ENCODE results near the gene PRAF2.

The PRAF2 gene

DNA sequence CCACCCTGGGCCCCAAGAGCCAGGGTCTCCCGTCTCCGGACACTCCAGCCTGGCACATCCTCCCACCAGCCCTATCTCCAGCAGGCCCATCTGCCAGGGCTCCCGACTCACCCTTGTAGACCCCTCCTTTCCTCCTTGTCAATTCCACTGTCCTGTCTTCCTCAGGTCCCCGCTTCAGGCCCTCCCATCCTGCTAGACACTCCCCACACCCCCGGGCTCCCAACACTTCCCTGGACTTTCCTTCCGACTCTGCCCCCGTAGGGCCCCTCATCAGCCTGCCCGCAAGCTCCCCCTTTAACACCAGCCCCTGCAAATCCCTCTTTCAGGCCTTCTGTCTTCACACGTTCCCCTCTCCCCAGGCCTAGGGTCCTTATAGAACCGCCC, 1.1 kb downstream of the PRAF2 start:
- DNase-seq (ENCODE audit: low read depth) = no peak

DNA sequence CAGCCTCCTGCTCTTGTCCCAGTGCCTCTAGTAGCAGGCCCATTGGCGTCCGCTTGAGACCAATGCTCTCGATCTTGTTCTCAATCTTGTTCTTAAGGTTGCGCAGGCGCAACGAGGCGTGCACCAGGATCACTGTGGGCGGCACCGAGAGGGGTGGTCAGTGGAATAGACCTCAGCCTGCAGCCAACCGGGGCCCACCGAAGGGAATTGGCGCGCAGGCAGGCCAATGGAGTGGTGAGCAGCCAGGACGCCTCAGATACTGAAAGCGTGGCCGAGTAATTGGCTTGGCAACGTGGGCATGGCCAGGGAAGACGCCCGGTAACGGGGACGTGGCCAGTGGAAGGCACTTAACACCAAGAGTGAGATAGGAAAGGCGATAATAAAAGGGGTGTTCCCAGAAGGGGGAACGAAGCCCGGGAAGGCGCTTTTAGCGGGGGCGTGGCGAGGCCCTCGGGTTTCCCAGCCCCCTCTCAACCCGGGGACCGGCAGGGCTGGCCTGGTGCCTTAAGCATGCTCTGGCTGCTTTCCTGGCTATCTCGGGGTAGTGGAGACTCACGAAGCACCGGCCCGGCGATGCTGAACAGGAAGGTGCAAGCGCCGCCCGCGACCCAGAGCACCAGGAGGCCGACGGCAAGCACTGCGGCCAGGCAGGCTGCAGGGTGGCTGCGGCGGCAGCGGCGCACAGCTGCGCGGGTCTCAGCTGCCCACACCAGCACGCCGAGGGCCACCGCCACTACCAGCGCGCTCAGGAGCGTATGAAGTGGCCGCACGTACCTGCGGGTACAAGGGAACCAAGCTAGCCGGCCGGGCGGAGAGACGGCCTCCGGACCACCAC, 1.7 kb downstream of the PRAF2 start:
- peak; percentile 32 for DNase-seq (ENCODE audit: low read depth)

DNA sequence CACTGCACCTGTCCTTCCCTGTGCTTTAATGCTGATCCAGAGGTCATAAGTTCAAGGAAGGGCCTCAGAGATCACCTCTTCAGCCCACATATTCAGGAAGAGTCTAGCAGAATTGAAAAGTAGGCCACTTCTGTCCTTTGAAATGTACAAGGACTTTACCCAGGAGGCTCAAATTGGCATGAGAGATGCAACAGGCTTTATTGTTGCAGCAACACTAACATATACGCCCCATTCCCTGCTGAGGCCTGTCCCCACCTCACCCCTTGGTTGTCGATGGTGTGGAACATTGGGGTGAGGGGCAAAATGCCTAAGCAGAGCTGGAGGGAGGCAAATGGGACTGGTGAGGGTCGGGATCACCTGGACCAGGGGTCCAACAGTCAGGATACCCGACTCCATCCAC, 2.8 kb downstream of the PRAF2 start:
- no peak for DNase-seq (ENCODE audit: low read depth)

DNA sequence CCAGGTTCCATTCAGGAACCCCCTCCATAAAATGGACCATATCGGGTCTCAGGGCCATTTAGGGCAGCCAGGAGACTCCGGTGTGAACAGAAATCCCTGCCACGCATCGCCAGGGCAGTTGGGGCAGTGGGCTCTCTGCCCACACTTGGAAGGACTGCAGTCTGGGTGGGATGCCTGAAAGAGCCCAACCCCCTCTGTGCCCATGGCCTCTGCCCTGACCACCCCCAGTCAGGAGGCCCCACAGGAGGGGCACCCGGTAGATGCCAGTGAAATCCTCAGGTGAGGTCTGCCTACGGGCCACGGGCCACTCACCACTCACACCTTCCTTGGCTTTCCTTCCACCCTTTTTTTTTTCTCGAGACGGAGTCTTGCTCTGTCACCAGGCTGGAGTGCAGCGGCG, 4.8 kb downstream of the PRAF2 start:
- no peak for DNase-seq (ENCODE audit: low read depth)

DNA sequence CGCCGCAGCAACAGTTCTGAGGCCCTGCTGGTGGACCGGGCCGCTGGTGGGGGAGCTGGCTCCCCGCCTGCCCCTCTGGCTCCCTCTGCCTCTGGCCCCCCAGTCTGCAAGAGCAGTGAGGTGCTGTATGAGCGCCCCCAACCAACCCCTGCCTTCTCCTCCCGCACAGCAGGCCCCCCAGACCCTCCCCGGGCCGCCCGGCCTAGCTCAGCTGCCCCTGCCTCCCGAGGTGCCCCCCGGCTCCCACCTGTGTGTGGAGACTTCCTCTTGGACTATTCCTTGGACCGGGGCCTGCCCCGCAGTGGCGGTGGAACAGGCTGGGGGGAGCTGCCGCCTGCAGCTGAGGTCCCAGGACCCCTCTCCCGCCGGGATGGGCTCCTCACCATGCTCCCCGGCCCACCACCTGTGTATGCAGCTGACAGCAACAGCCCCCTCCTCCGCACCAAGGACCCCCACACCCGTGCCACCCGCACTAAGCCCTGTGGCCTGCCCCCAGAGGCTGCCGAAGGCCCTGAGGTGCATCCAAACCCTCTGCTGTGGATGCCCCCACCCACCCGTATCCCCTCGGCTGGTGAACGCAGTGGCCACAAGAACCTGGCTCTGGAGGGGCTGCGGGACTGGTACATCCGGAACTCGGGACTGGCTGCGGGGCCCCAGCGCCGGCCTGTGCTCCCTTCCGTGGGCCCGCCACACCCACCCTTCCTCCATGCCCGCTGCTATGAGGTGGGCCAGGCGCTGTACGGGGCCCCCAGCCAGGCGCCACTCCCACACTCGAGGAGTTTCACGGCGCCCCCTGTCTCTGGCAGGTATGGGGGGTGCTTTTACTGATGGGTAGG, 6.3 kb downstream of the PRAF2 start:
- no peak for DNase-seq (ENCODE audit: low read depth)

DNA sequence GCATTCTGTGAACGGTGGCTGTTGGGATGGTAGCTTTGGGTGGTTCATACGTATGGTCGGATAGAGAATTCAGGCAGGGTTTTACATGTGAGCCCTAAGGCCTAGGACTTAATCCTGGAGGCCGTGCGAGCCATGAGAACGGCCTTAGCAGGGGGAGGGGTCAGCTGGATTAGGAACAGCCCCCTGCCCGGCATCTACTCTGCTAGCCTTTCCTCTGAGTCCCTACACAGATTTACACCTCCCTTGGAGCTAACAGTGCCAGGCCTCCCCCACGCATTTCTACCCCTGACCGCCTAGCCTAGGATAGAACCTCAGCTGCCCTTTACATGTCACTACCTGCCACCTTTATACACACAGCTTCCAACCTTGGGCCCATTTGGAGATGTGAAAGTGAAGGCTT, 7.1 kb downstream of the PRAF2 start:
- DNase-seq (ENCODE audit: low read depth) = no peak

DNA sequence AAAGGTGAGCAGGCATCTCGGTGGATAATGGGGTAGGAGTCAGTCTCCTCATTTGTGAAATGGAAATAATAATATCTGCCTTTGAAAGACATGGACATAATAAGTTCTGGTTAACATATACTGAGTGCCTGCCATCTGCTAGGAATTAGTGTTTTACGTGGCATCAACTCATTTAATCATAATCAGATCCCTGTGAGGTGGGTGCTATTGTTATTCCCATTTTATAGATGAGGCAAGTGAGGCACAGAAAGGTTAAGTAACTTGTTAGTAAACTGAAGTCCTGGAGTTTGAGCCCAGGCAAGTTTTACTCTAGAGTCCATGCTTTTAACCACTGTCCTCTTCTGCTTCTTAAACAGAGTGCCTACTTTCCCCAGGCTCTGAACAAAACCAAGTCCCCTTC, 7.5 kb downstream of the PRAF2 start:
- DNase-seq (ENCODE audit: low read depth) = no peak

DNA sequence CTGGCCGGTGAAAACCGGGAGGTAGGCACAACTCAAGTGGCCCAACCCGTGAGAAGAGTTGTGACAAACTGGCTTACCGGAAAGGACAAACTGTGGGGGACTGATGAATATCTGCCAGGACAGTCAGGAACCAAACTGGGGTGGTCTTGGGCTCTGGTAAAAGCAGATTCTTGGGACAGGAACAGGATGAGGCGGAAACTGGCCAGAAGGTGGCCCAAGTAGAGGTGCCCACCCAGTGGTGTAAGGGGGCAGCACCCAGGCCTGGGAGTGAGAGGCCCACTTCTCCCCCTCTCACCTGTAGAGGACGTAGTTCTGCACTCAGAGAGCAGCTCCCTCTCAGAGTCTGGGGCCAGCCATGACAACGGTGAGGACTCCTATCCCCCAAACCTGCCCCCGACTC, 9.1 kb downstream of the PRAF2 start:
- no peak for DNase-seq (ENCODE audit: low read depth)

DNA sequence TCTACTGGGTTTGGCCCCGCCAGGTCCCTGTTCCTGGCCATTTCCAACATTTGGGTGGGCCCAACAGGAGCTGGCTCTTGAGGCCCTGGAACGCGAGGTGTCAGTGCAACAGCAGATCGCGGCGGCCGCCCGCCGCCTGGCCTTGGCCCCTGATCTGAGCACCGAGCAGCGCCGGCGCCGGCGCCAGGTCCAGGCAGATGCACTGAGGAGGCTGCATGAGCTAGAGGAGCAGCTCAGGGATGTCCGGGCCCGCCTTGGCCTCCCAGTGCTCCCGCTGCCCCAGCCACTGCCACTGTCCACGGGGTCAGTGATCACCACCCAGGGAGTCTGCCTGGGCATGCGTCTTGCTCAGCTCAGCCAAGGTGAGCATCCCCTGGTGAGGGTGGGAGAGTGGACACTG, 9.5 kb downstream of the PRAF2 start:
- no peak for DNase-seq (ENCODE audit: low read depth)

DNA sequence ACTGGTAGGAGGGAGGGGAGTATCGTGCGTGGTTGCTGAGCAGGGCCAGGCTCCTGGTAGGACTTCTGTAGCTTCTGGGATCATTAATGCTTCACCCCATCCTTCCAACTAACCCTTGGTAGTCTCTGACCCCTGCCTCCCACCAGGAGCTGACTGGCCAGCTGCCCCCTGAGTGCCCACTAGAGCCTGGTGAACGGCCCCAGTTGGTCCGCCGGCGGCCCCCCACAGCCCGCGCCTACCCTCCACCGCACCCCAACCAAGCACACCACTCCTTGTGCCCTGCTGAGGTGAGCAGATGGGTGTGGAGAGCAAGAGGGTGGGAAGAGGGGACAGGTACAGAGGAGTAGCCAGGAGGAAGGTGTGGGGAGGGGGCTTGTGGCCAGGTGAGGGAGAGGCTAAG, 10.1 kb downstream of the PRAF2 start:
- no peak for DNase-seq (ENCODE audit: low read depth)

DNA sequence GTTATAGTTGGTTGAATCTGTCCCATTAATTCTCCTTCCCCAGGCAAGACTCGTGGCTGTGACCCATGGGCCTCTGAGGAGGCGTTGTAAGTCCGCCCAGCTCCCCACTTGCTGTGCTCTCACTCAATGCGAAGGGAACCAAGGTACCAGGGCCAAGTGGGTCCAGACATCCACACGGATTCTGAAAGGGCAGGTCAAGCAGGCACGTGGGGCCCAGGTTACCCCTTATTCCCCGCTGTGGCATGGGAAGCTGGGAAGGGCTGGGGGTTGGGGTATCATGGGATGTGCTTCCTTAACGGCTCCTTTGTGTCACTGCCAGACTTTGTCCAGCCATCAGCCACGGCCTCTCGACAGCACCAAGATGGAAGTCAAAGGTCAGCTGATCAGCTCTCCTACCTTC, 11.9 kb downstream of the PRAF2 start:
- no peak for DNase-seq (ENCODE audit: low read depth)

DNA sequence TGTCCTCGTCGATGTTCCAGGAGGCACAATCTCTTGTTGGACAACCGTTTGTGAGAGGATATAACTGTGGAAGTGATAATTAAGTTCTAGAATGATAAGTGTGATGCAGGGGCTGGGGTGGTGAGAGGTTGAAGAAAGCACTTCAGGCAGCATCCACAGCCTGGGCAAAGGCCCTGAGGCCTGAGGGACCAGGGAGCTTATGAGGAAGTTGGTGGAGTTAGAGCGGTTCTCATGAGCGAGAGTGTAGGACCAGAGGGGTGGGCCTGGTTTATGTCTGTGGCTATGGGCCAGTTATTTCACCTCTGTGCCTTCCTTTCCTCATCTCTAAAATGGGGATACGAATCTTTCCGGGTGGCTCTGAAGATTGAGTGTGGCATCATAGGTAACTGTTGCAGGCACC, 12.3 kb downstream of the PRAF2 start:
- DNase-seq (ENCODE audit: low read depth) = no peak

DNA sequence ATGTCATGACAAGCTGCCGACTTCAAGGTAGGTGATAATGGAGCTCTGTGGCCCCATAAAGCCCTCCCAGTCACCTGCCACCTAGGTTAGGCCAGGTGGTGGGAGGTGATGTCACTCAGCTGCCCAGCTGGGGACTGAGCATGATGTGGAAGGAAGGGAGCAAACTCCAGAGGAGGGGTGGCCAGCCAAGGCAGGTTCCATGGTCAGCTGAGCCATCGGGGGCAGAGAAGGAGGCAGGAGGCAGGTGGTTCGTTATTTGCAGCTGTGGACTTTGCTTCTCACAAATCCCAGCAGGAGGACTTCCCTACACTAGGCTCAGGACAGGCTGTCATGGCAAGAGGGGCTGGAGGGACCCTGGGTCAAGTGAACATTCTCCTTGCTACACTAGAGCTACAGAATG, 12.9 kb downstream of the PRAF2 start:
- DNase-seq (ENCODE audit: low read depth) = no peak

DNA sequence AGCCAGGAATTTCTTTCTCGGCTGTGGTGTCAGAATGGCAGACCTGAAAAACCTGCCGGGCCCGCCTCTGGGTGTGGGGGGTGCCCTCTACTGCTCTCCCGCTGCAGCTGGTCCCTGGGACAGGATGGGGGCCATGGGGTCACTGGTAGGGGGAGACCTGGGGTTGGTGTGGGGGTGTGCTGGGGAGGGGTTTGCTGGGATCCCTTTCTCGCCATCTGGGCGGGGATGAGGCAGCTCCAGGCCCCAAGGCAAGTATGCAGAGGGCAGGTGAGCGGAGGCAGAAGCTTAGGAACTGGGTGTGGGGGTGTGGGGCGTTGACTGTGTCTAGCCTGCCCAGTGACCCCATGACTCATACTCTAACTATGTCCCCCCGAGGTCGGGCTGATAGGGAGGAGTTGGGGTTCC, 14.1 kb downstream of the PRAF2 start:
- DNase-seq (ENCODE audit: low read depth) = no peak

DNA sequence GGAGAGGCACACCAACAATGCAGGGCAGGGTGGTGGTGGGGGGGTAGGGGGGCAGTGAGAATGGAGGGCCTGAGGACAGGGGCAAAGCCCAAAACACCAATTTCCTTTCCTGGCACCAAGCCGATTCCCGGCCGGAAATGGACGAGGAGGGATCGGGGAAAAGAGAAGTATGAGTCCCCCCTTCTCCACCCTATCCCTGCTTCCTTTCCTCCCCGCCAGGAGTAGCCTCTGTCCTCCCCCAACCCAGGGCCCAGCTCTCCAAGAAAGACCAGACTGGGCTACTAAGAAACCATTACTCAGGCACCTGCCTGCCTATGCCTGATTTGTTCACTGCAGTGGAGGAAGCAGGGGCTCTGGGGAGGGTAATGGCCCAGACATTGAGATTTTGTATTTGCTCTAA, 14.6 kb downstream of the PRAF2 start:
- no peak for DNase-seq (ENCODE audit: low read depth)

DNA sequence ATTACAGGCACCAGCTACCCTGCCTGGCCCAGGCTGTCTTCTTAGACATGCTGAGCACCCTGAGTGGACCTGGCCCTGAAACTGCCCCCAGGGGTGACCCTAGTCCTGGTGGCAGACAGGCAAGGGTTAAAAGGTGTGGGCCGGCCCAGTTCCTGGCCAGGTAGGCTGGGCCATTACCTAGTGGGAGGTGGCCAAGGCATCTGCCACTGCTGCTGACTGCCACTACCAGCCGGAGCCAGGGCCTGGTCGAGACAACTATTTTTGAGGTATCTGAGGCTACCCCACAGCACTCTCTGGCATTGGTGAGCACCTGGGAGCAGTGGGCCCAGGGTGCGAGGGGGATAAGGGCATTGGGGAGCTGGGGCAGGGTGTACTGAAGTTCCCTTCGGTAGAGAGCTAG, 15.0 kb downstream of the PRAF2 start, which contains the start of gene CCDC120:
Gene CCDC120 (plus strand): TSS at position 206 of the 400 bp plus-strand sequence. CDS start 3,043 bp downstream, outside the sequence.
- DNase-seq (ENCODE audit: low read depth) = no peak

DNA sequence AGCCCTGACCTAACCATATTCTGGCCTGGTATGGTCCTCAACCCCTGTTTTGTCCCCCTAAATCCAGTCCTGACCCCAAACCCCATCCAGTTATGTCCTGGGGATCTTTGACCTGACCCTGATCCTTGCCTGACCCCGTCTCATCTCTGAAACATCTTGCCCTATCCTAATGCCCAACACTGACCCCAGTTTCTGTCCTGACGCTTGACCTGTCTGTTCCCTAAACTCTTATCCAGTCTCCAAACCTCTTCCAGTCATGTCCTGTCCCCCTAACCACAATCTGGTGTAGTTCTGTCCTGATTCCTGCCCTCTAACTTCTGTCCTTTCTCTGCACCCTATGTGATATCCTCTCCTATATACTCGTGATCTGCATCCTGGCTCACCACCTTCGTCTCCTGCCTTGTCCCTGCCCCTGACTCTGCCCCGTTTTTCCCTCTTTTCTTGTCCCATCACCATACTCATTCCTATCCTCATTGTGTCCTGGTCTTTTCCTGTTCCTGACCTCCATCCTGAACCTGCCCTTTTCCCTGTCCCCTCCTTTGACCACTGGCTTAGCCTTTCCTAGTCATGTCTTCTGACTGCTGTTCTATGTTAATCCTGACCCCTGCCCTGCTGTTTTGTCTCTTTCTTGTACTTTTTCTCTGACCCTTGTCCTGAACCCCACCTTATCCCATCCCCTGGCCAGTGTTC, 19.6 kb downstream of the PRAF2 start:
- DNase-seq (ENCODE audit: low read depth) = no peak

DNA sequence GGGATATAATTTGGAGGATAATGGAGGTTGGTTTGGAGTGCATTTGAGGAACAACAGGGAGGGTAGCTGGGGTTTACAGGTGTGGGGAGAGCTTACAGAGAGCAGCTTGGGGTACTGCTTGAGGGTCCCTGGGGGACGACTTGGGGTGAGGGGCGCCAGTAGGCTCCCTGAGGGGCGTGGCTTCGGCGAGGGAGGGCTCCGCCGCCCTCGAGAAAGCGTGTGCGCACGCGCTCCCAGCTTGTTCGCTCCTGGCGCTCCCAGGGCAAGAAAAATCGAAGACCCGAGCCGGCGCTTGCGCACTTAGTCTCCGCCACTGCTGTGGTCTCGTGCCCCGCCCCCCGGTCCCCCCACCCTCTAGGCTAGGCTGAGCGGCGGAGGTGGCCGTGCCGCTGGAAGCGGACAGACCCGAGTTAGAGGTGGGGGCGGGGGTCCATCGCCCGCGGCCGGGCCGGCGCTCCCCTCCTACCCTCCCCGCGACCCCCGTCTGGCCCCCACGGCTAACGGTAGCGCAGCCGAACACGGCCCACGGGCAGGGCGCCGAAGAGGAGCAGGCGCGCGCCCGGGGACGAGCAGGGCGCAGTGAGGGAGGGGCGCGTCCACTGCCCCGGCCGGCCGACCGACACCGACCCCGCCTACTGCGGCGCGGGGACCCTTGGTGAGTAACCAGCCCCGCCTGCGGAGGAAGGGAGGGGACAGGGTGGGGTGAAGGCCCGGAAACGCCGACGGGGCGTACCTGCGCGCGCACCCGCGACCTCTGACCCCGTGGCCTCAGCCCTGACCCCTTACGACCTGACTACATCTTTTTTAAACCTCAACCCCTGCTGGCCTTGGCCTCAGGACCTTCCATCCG, 20.4 kb downstream of the PRAF2 start:
- no peak for DNase-seq (ENCODE audit: low read depth)

DNA sequence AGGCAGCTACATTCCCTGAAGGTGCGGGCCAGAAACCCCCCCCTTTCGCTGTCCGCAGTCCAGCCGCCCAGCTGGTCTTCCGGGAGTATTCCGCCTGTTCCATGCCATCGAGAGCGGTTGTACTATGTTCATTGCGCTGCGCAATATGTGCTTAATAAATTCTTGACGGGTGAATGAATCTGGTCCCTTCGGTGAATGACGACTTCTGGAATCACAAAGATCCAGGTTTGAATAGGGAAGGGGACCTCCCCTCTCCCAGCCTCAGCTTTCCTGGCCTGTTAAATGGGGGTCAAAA, 29.9 kb downstream of the PRAF2 start:
- DNase-seq (ENCODE audit: low read depth) = no peak

DNA sequence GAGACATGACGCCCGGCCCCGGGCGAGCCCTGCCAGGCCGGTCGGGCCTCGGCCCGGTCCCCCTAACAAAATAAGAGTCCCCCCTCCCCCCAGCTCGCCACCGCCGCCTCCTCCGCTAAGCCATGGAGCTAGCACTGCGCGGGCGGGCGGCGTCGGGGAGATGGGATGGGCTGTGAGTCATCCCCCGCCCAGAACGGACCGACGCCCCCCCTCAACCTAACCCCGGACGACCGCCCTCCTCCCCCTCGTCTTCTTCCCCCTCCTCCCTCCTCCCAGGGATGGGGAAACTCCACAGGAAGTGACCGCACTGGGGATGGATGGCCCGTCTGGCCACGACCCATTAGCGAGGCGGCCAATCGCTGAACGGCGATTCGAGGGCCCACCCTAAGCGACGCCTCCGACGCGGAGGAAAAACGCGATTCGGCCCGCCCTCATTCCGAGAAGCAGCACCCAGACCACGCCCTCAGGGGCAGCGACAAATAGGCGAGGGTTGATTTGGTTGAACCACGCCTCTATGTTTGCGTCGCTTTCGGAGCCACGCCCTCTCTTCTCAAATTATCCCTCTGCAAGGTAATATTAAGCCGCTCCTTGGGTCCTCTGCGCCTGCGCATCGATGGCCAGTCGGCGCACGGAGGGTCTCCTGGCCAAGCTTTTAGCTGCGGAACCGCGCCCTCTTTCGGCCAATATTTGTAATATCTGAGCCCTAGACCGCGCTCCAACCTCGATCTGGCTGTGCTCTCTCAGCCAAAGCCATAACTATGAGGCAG, 30.4 kb downstream of the PRAF2 start, which contains the start of gene TFE3:
Gene TFE3 (minus strand): TSS at position 138 of the 767 bp plus-strand sequence. CDS start 131 bp downstream, at position 7.
- DNase-seq (ENCODE audit: low read depth) = peak; percentile 93

DNA sequence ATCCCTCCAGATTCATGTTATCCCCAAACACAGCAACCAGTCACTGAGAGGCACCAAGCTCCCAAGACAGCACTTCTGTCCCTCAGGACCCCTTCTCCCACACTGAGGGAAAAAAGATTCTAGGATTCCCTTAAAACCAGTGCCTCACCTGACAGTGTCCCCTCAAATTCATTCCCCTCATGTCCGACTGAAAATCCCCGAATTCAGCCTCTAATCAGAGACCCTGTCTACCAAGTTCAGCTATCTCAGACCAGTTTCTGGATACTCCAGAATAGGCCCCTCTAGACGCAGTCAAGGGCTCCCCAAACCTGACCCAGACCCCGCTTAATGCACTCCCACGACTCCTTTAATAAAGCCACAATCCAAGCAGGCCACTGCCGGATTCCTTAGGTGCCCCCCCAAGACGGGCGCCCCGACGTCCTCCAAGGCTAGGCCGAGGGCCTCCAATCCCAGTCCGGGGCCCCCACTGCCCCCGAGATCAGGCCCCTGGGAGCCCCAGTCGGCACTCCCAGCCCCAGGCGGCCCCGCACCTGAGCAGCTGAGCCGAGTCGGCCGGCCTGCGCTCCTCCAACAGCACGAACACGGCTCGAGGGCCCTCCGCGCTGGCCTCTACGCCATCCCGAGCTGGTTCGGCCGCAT, 31.1 kb downstream of the PRAF2 start:
- no peak for DNase-seq (ENCODE audit: low read depth)
